ENCODE measurements around the gene KCNJ12.

DNA sequence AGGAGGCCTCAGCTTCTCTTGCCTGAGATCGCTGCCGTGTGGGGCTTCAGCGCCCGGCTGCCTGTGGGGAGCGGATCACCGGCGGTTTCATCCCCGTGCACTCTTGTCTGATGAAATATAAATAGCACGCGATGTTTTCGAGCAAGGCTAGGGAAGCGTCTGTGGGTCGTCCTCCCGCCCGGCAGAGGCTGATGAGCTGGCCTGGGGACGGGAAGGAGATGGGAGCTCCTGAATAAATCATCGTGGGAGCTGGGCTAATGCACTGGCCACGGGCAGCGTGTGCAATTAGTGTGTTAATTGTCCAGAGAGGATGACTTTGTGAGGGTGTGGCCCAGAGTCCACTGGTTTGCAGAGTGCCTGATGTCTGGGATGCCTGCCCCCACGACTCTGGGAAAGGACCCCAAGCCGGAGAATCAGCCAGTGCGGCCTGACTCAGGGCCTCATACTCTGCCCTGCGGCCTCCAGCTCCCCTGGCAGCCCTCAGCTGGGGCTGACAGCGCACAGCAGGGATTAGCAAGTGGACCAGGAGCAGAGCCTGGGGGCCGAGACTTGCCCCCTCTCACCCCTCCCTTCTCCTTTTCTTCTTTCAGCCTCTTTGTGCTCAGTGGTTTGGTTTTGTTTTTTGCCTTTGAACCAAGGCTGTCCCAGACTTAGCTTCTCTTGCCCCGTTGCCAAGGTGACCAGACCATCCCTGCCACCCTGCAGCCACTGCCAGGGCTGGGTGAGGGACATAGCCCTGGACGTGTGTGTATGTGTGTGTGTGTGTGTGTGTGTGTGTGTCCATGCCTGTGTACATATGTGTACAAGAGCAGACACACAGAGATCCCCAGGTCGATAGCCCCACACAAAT, 21.4 kb downstream of the KCNJ12 start:
- TF ChIP-seq POLR2A (IDR thresholded peaks at IDR 0.05; ENCODE audit: low read depth, low read length) (no peak), PAX5 (IDR thresholded peaks at IDR 0.05; ENCODE audit: insufficient read depth, low read length, severe bottlenecking) (no peak), POLR2AphosphoS5 (IDR thresholded peaks at IDR 0.05; ENCODE audit: low read depth, low read length) (no peak)
